ENCODE results near the gene FEZ2. TPM values are rescaled to one million over a fixed set of nuclear protein-coding genes. Genes with fewer than 3 reads are reported as not detected.

FEZ2 gene
- total RNA-seq, 1 donor from 2014 or later = 39.3 TPM

GRCh38 chr2:36578343-36579296, 19.3 kb downstream of the FEZ2 start:
- Histone ChIP-seq H3K36me3 (peaks cover 0 to 55% of the 10 kb centered on the region in 2 donors), H3K27ac (no peak overlapping the region), H3K9me3 (no peaks in the 10 kb centered on the region), H3K4me3 (no peak overlapping the region), H3K4me1 (peaks cover 13% of the 10 kb centered on the region), H3K27me3 (no peaks in the 10 kb centered on the region)
- intact Hi-C loops (cut with DNase I) = no loop called here
- TF ChIP-seq POLR2AphosphoS5 (IDR thresholded peaks at IDR 0.05; ENCODE audit: insufficient read depth in 1 of 2, low read depth in 1 of 2) = no peak
- TF ChIP-seq, protein P1, sequence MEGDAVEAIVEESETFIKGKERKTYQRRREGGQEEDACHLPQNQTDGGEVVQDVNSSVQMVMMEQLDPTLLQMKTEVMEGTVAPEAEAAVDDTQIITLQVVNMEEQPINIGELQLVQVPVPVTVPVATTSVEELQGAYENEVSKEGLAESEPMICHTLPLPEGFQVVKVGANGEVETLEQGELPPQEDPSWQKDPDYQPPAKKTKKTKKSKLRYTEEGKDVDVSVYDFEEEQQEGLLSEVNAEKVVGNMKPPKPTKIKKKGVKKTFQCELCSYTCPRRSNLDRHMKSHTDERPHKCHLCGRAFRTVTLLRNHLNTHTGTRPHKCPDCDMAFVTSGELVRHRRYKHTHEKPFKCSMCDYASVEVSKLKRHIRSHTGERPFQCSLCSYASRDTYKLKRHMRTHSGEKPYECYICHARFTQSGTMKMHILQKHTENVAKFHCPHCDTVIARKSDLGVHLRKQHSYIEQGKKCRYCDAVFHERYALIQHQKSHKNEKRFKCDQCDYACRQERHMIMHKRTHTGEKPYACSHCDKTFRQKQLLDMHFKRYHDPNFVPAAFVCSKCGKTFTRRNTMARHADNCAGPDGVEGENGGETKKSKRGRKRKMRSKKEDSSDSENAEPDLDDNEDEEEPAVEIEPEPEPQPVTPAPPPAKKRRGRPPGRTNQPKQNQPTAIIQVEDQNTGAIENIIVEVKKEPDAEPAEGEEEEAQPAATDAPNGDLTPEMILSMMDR (IDR thresholded peaks at IDR 0.05) = no peak
- no peak for DNase-seq (ENCODE audit: extremely low spot score in 2 of 2)

- H3K36me3 ChIP-seq = peaks cover 0 to 55% of the 10 kb centered on the region in 2 donors
These were observed 20.1 kb downstream of the FEZ2 start for GRCh38 chr2:36577884-36578283.

DNA sequence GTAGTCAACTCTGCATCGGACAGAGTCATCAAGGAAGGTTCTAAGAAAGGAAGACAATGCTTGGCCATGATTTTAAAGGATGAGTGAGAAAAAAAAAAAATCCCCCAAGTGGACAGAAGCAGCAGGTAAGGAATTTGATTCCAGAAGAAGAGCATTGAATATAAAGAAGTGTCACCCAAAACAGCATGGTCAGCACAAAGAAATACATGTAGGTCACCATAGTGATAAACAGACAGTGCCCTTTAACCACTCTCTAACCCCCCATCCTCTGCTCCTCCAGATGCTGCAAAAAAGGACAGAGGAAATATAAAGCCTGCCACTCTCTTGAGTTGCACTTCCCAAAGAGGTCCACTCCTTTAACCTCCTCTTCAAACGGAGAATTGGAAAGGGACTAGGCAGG, 23.4 kb downstream of the FEZ2 start:
- no peaks in the 10 kb centered on the region for H3K9me3 ChIP-seq
- H3K27me3 ChIP-seq = no peaks in the 10 kb centered on the region
- H3K4me3 ChIP-seq = no peak overlapping the region
- TF ChIP-seq, protein P1 (IDR thresholded peaks at IDR 0.05) = no peak
- no peak for TF ChIP-seq POLR2AphosphoS5 (IDR thresholded peaks at IDR 0.05; ENCODE audit: insufficient read depth in 1 of 2, low read depth in 1 of 2)
- TF ChIP-seq POLR2A (IDR thresholded peaks at IDR 0.05) = no peak
- peaks cover 0 to 27% of the 10 kb centered on the region in 2 donors for H3K36me3 ChIP-seq
- intact Hi-C loops (cut with DNase I) = no loop called here
- H3K4me1 ChIP-seq = peaks cover 14% of the 10 kb centered on the region
- DNase-seq (ENCODE audit: extremely low spot score in 2 of 2) = no peak
- no peak overlapping the region for H3K27ac ChIP-seq

More at GRCh38 chr2:36577884-36578283, 20.1 kb downstream of the FEZ2 start:
- Histone ChIP-seq H3K4me1 (peaks cover 13% of the 10 kb centered on the region), H3K27ac (no peak overlapping the region), H3K27me3 (no peaks in the 10 kb centered on the region), H3K9me3 (no peaks in the 10 kb centered on the region), H3K4me3 (no peak overlapping the region)
- intact Hi-C loops (cut with DNase I) = no loop called here
- TF ChIP-seq, protein P1 (IDR thresholded peaks at IDR 0.05) = no peak
- TF ChIP-seq POLR2AphosphoS5 (IDR thresholded peaks at IDR 0.05; ENCODE audit: insufficient read depth in 1 of 2, low read depth in 1 of 2) (no peak), POLR2A (IDR thresholded peaks at IDR 0.05) (no peak)
- DNase-seq (ENCODE audit: extremely low spot score in 2 of 2) = no peak

DNA sequence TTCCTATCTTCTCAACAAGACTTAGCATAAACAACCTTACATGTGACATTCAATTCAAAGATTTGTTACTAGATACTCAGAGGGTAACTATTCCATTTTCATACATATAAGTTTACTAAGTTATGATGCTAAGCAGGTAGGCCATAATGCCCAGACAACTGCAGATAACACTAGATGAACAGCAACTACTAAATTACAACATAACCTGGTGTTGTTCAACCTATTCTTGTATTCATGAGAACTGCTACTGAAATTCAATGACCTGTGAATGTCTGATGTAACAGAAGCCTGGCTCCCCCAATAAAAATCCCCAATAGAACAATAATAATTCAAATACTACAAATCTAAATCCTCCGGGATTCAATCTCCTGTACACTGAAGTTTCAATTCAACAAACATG, 24.8 kb downstream of the FEZ2 start:
- Histone ChIP-seq H3K4me1 (peaks cover 28% of the 10 kb centered on the region), H3K27me3 (no peaks in the 10 kb centered on the region), H3K27ac (no peak overlapping the region), H3K4me3 (no peak overlapping the region), H3K36me3 (peaks cover 0 to 15% of the 10 kb centered on the region in 2 donors), H3K9me3 (no peaks in the 10 kb centered on the region)
- DNase-seq (ENCODE audit: extremely low spot score in 2 of 2) = no peak
- TF ChIP-seq, protein P1 (IDR thresholded peaks at IDR 0.05) = no peak
- TF ChIP-seq POLR2AphosphoS5 (IDR thresholded peaks at IDR 0.05; ENCODE audit: insufficient read depth in 1 of 2, low read depth in 1 of 2) (no peak), POLR2A (IDR thresholded peaks at IDR 0.05) (no peak)
- intact Hi-C loops (cut with DNase I) = no loop called here

- no peak for DNase-seq (ENCODE audit: extremely low spot score in 2 of 2)
- H3K4me1 ChIP-seq = peaks cover 31% of the 10 kb centered on the region
- H3K36me3 ChIP-seq = peaks cover 0 to 10% of the 10 kb centered on the region in 2 donors
- no peaks in the 10 kb centered on the region for H3K27me3 ChIP-seq
- intact Hi-C loops (cut with DNase I) = no loop called here
- TF ChIP-seq, protein P1 (IDR thresholded peaks at IDR 0.05) = no peak
- TF ChIP-seq POLR2A (IDR thresholded peaks at IDR 0.05) = no peak
- no peak for TF ChIP-seq POLR2AphosphoS5 (IDR thresholded peaks at IDR 0.05; ENCODE audit: insufficient read depth in 1 of 2, low read depth in 1 of 2)
- H3K9me3 ChIP-seq = no peaks in the 10 kb centered on the region
- H3K27ac ChIP-seq = no peak overlapping the region
- H3K4me3 ChIP-seq = no peak overlapping the region
These were observed 25.3 kb downstream of the FEZ2 start for GRCh38 chr2:36572719-36573059.

All from vagina (tissue), 2 donors.